ENCODE results near the gene BPIFB3. TPM values are rescaled to one million over a fixed set of nuclear protein-coding genes. Genes with fewer than 3 reads are reported as not detected.

Gene BPIFB3
- total RNA-seq, 1 experiment from 2014 or later = not detected

DNA sequence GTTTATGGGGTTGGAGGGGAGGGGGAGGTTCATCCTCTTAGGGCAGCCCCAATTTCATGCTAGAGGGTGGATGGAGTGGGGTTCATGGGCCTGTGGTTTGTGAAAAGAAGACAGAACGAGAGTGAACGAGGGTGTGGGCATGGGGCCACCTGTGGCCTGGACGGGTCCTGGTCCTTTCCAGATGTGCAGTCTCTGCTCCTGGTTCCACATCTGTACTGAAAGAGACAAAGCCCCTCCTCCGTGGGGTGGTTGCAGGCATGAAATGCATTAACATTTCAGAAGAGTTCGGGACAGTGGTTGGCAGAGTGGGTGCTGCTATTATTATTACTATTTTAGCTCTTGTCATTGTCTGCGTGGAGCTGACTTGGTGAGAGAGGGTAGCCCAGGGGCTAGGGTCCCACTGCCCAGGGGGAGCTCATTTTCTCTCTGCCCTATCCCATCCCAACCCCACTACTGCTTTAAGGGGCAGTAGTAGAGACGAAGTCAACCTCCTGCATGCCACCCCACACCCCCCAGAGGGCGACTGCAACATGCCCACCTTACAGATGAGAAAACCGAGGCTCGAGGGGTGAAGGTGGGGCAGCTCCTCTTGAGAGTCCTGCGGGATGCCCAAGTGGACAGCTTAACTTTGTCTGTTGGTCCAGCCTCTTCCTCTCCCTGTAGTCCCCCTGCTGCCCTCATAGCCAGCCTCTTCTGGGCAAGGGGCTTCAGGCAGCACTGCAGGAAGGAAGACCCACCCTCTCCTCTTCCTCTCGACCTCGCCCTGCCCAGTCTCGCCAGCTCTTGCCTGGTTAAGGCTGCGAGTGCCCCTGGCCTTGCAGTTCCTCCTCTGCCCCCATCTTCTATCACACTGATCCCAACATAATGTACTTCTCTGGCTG lies 37.8 kb upstream of the BPIFB3 start:
- DNase-seq (ENCODE audit: low read depth) = no peak

- no peak for DNase-seq (ENCODE audit: low read depth)
These were observed 37.1 kb upstream of the BPIFB3 start for GRCh38 chr20:33016581-33017109.

GRCh38 chr20:33017542-33017941 lies 36.2 kb upstream of the BPIFB3 start:
- no peak for DNase-seq (ENCODE audit: low read depth)

DNA sequence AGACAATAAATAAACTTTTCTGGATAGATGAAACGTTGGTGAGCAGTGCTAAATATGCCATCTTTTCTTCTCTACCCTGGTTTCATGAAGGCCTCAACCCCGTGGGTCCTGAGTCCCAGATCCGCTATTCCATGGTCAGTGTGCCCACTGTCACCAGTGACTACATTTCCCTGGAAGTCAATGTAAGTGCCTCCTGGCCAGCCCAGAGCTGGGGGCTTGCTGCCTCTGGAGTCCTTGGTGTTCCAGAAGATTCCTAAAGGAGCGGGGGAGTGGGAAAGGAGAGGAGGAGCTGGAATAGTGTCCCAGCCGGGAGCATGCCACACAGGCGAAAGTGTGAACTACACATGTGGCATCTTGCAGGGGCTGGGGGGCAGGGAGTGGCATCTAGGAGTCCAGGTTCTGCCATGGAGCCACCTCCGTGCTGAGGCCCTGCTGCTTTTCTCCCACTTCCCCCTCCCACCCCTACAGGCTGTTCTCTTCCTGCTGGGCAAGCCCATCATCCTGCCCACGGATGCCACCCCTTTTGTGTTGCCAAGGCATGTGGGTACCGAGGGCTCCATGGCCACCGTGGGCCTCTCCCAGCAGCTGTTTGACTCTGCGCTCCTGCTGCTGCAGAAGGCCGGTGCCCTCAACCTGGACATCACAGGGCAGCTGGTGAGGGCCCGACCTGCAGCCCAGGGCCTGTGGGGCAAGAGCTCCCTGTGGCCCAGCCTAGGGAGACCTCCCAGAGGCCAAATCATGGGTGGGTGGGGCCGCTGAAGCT lies 35.4 kb upstream of the BPIFB3 start:
- DNase-seq (ENCODE audit: low read depth) = no peak

DNA sequence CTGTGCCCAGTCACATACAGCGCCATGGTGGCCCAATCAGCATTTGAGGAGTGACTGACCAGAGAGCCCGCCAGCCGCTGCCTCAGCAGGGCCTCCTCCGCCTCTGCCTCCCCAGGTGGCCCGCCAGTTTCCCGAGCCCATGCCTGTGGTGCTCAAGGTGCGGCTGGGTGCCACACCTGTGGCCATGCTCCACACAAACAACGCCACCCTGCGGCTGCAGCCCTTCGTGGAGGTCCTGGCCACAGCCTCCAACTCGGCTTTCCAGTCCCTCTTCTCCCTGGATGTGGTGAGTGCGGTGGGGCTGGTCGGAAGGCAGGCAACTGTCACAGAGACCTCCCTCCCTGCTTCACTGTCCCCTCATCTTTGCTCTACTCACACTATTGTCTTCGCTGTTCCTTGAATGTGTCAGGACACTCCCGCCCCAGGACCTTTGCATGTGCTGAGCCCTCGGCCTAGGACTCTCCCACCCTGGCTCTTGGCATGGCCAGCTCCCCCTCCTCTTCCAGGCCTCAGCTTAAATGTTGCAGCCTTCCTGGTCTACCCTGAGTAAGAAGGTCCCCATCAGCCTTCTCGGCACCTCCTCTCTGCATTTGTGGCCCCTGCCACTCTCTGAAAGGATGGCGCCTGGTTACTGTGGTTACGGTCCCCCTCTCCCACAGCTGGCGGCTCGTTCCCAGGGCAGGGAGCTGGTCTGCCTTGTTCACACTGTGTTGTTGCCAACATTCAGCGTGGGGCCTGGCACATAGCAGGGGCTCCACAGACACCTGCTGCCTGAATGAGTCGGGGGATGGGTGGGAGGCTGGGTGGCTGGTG lies 34.0 kb upstream of the BPIFB3 start:
- DNase-seq (ENCODE audit: low read depth) = no peak

DNA sequence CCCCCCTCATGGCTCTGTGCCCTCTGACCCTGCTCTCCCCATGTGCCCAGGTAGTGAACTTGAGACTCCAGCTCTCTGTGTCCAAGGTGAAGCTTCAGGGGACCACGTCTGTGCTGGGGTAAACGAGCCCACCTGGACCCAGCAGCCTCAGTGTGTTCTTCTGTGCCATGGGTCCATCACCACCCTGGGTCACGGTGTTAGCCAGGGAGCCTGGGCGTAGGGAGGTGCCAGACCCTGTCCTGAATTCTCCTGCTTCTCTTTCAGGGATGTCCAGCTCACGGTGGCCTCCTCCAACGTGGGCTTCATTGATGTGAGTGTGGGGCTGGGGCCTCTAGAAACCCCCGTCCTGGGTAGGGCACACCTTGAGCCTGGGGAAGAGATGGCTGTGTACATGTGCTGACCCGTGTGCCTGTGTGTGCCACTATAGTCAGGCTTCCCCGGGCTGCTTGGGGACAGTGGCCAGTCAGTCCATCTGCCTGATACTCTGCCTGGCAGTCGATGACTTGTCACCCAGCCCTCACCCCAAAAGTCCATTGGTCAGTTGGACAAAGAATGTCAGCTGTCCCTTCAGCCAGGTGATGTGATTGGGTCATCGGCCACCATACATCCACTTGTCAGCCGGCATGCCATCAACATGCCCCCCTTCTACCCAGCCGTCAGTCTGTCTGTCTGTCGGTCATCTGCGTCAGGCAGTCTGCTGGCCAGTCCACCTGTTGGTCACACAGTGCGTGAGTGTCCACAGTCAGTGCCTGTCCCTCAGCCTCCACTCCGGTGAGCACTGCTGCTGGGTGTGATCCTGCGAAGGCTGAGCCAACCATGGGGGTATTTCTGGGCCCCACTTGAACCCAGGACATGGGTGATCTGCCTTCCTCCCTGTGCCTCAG lies 33.2 kb upstream of the BPIFB3 start:
- no peak for DNase-seq (ENCODE audit: low read depth)

GRCh38 chr20:33021879-33022278 lies 31.8 kb upstream of the BPIFB3 start:
- DNase-seq (ENCODE audit: low read depth) = no peak

GRCh38 chr20:33022289-33022688 lies 31.4 kb upstream of the BPIFB3 start:
- no peak for DNase-seq (ENCODE audit: low read depth)

GRCh38 chr20:33022694-33023438 lies 30.8 kb upstream of the BPIFB3 start:
- DNase-seq (ENCODE audit: low read depth) = no peak

- no peak for DNase-seq (ENCODE audit: low read depth)
These were observed 30.1 kb upstream of the BPIFB3 start for GRCh38 chr20:33023439-33024242.

DNA sequence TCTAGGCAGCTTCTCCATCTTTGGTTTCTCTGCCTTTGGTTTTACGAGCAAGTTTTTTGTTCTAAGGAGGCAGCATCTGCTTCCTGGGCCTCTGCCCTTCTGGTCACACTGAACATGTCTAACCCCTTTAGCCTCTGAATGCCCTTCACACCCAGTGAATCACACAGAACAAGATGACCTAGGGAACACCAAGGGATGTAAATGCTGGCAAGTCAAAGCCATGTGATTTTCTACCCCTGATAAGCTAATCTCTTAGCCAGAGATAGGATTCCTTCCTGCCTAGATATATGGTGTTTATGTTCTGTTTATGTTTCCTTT lies 29.5 kb upstream of the BPIFB3 start:
- DNase-seq (ENCODE audit: low read depth) = no peak

GRCh38 chr20:33024609-33025317 lies 28.9 kb upstream of the BPIFB3 start:
- no peak for DNase-seq (ENCODE audit: low read depth)

DNA sequence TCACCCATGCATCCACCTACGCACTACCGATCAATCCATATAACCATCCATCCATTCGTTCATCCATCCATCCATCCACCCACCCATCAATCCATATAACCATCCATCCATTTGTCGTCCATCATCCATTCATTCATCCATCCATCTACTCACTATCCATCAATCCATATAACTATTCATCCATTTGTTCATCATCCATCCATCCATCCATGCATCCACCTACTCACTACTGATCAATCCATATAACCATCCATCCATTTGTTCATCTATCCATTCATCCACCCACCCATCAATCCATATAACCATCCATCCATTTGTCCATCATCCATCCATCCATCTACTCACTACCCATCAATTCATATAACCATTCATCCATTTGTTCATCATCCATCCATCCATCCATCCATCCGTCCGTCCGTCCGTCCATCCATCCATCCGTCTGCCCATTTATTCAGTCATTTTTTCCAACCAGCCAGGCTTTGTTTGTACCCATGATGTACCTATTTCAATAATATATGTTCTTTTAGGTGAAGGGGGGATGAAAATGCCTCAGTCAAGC lies 28.3 kb upstream of the BPIFB3 start:
- DNase-seq (ENCODE audit: low read depth) = no peak

- DNase-seq (ENCODE audit: low read depth) = no peak
These were observed 27.5 kb upstream of the BPIFB3 start for GRCh38 chr20:33026072-33026778.

GRCh38 chr20:33026779-33027759 lies 26.6 kb upstream of the BPIFB3 start:
- DNase-seq (ENCODE audit: low read depth) = no peak

Data from Daoy (cell line).